RPMI8226 (cell line): ENCODE data around the gene P2RY14.

Source experiments
- DNase-seq: peaks from one replicate; pipeline ENCODE4 v3.0.0-alpha.2; 2015

P2RY14 gene

GRCh38 chr3:151300539-151300938 is 22.2 kb upstream of the P2RY14 start:
- no peak for DNase-seq

GRCh38 chr3:151299006-151299405 is 20.7 kb upstream of the P2RY14 start:
- no peak for DNase-seq

- DNase-seq, result no peak
Observed at GRCh38 chr3:151297429-151297828, 19.1 kb upstream of the P2RY14 start.

GRCh38 chr3:151296226-151296625 is 17.9 kb upstream of the P2RY14 start:
- DNase-seq, result no peak

- no peak for DNase-seq
Observed at GRCh38 chr3:151293127-151293526, 14.8 kb upstream of the P2RY14 start.

GRCh38 chr3:151290673-151291072 is 12.3 kb upstream of the P2RY14 start:
- DNase-seq, result peak; percentile 35

- no peak for DNase-seq
Observed at GRCh38 chr3:151289445-151289844, 11.1 kb upstream of the P2RY14 start.

- DNase-seq, result no peak
Observed at GRCh38 chr3:151285940-151286339, 7.6 kb upstream of the P2RY14 start.

GRCh38 chr3:151283907-151284461 is 5.6 kb upstream of the P2RY14 start:
- DNase-seq, result no peak

- no peak for DNase-seq
Observed at GRCh38 chr3:151283387-151283786, 5.0 kb upstream of the P2RY14 start.

GRCh38 chr3:151282921-151283320 is 4.6 kb upstream of the P2RY14 start:
- DNase-seq, result peak; percentile 55

GRCh38 chr3:151281671-151282324 is 3.5 kb upstream of the P2RY14 start:
- no peak for DNase-seq

GRCh38 chr3:151276687-151277042 is 1.7 kb downstream of the P2RY14 start:
- DNase-seq, result no peak

GRCh38 chr3:151276038-151276686 is 2.2 kb downstream of the P2RY14 start:
- DNase-seq, result no peak

- DNase-seq, result no peak
Observed at GRCh38 chr3:151275091-151275490, 3.3 kb downstream of the P2RY14 start.

GRCh38 chr3:151269631-151270030 is 8.7 kb downstream of the P2RY14 start:
- no peak for DNase-seq

GRCh38 chr3:151268267-151269235 is 9.8 kb downstream of the P2RY14 start:
- no peak for DNase-seq

GRCh38 chr3:151267066-151267465 is 11.3 kb downstream of the P2RY14 start:
- no peak for DNase-seq

GRCh38 chr3:151265866-151266265 is 12.5 kb downstream of the P2RY14 start:
- DNase-seq, result peak; percentile 97

- no peak for DNase-seq
Observed at GRCh38 chr3:151265166-151265565, 13.2 kb downstream of the P2RY14 start.

GRCh38 chr3:151264605-151265004 is 13.7 kb downstream of the P2RY14 start:
- no peak for DNase-seq

- no peak for DNase-seq
Observed at GRCh38 chr3:151262871-151263525, 15.3 kb downstream of the P2RY14 start.

- DNase-seq, result no peak
Observed at GRCh38 chr3:151259664-151260063, 18.7 kb downstream of the P2RY14 start.
